Measurements from ENCODE around the gene ZG16. TPM values are rescaled to one million over a fixed set of nuclear protein-coding genes. Genes with fewer than 3 reads are reported as not detected.
"Not testable (repeated sequence)": the region's sequence is repeated elsewhere in the genome, so short reads cannot be mapped to it uniquely, and the experiment has no call there.

The ZG16 gene
- total RNA-seq, 1 donor from 2014 or later = not detected

DNA sequence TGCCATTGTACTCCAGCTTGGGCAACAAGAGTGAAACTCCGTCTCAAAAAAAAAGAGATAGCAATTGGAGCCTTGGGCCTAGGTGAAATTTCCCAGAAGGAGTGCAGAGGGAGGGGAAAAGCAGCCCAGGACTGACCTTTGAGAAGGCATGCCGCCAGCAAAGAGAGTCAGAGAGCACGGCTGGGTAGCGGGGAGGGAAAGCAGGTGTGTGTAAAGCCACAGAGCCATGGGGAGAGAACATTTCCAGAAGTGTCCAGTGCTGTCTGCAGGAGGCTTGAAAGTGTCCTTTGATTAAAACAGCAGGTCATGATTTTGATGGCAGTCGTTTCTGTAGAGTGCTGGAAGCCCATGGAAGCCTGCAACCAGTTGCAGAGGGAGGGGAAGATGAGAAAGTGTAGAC, 40.3 kb upstream of the ZG16 start:
- no peak overlapping the region for H3K4me3 ChIP-seq (ENCODE audit: low read depth, low read length)
- no peak for DNase-seq (ENCODE audit: low read depth)
- no peak for TF ChIP-seq CTCF (conservative IDR thresholded peaks at IDR 0.05; ENCODE audit: low read depth, low read length)

GRCh38 chr16:29738514-29738913, 39.5 kb upstream of the ZG16 start:
- DNase-seq (ENCODE audit: low read depth) = no peak
- H3K4me3 ChIP-seq (ENCODE audit: low read depth, low read length) = no peak overlapping the region
- TF ChIP-seq CTCF (conservative IDR thresholded peaks at IDR 0.05; ENCODE audit: low read depth, low read length) = no peak

DNA sequence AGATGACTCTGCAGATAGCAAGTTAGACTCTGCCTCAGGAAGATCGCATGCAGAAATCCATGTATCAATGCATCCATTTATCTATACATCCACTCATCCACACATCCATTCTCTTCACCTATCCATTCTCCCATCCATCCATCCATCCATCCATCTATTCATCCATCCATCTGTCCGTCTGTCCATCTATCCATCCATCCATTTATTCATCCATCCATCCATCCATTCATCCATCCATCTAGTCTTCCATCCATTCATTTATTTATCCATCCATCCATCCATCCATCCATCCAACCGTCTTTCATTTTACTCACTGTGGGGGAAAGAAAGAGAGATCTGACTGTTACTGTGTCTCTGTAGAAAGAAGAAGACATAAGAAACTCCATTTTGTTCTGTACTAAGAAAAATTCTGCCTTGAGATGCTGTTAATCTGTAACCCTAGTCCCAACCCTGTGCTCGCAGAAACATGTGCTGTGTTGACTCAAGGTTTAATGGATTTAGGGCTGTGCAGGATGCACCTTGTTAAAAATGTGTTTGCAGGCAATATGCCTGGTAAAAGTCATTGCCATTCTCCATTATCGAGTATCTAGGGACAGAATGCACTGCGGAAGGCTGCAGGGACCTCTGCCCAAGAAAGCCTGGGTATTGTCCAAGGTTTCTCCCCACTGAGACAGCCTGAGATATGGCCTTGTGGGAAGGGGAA, 38.0 kb upstream of the ZG16 start:
- DNase-seq (ENCODE audit: low read depth); H3K4me3 ChIP-seq (ENCODE audit: low read depth, low read length): not testable (repeated sequence)

DNA sequence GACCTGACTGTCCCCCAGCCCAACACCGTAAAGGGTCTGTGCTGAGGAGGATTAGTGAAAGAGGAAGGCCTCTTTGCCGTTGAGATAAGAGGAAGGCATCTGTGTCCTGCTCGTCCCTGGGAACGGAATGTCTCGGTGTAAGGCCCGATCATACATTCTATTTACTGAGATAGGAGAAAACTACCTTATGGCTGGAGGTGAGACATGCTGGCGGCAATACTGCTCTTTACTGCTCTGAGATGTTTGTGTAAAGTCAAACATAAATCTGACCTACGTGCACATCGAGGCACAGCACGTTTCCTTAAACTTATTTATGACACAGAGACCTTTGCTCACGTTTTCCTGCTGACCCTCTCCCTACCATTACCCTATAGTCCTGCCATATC, 37.4 kb upstream of the ZG16 start:
- not testable (repeated sequence) for H3K4me3 ChIP-seq (ENCODE audit: low read depth, low read length); DNase-seq (ENCODE audit: low read depth)

GRCh38 chr16:29742683-29743275, 35.3 kb upstream of the ZG16 start:
- no peak for DNase-seq (ENCODE audit: low read depth)
- H3K4me3 ChIP-seq (ENCODE audit: low read depth, low read length) = no peak overlapping the region
- TF ChIP-seq CTCF (conservative IDR thresholded peaks at IDR 0.05; ENCODE audit: low read depth, low read length) = no peak

DNA sequence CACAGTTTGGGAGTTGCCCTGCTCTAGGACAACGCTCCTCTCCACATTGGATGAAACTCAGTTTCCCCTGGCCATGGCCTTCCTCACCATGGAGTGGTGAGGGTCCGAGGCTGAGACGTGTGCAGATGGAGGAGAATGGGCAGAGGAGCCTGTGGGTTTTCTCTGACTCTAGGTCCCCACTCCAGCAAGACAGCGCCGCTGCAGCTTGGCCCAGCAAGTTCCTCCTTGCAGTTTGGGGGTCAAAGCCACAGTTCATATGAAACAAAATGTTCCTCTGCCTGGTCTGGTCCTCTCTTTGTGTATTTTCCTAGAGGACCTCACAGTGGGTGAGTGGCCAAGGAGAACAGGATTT, 34.6 kb upstream of the ZG16 start:
- H3K4me3 ChIP-seq (ENCODE audit: low read depth, low read length) = no peak overlapping the region
- DNase-seq (ENCODE audit: low read depth) = no peak
- no peak for TF ChIP-seq CTCF (conservative IDR thresholded peaks at IDR 0.05; ENCODE audit: low read depth, low read length)

DNA sequence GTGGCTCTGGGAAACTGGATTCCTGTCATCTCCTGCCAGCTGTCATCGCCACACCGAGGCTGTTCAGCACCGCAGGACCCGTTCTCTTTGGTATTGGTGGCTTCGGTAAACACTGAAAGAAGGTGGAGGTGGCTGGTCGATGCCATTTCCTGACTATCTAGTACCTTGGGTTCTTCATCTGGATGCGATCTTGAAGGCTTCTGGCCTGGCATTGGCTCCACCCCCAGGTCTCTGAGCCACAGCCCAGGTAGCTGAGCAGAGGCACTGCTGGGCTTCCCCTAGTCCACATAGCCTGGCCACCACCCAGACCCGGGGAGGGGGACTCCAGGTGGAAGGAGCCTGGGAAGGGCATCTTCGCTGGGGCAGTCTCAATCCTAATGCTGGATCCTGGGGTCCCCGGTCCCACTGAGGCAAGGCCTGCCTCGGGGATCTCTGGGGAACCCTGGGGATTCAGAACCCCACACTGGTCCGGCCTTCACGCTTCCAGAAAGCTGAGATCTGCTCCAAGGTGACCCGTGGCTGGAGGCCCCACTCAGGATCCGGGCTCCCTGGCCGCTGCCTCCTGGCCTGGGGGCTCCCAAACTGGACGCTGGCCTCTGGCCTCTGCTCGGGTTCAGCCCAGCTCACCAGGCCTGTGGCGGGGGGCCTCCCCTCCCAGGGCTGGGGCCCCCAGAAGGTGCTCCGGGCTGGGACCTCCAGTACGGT, 34.1 kb upstream of the ZG16 start:
- no peak for DNase-seq (ENCODE audit: low read depth)
- no peak overlapping the region for H3K4me3 ChIP-seq (ENCODE audit: low read depth, low read length)
- TF ChIP-seq CTCF (conservative IDR thresholded peaks at IDR 0.05; ENCODE audit: low read depth, low read length) = no peak
